HG03571 (cell line): ENCODE results near the gene IGF2R.
"Not testable (repeated sequence)": the region's sequence is repeated elsewhere in the genome, so short reads cannot be mapped to it uniquely, and the experiment has no call there.

ENCODE experiments used
- ATAC-seq: cut with Tn5 transposase; IDR thresholded peaks from one replicate; pipeline ENCODE4 v1.9.1; 2021; ENCODE audit not compliant: unreplicated experiment

IGF2R gene

DNA sequence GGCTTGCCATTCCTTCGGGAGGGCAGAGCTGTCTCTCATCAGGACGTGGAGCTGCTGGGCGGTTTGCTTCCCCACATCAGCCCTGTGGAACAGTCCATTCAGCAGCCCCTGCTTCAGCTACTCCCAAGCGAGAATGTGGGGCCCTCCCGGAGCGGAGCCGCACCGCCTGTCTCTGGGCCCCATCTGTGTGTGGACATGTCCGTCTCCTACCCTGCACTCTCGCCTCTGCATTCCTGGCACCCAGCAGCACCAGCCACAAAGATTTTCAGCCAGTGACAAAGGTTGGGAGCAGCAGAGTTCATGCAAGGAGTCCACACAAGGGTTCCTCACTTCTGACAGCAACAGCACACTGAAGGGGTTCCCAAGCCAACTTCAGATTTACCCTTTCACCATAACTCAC, 123.7 kb downstream of the IGF2R start:
- ATAC-seq, result no peak

DNA sequence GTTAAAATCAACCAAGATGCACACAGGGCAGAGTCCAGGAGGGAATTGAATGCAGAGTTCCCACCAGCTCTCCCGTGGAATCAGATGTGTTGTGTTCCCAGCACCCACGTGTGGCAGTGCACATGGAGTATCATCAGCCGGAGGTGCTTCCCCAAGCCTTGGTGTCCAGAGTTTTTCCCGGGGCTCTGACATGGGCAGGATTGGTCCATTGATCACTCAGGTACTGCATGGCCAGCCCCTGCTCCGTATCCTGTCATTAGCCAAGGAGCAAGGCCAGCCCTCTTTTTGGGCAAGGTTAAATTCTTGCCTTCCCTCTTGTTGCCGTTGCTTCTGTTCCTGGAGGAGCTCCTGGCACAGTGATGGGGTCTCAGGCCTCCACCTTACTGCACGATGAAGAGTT, 124.2 kb downstream of the IGF2R start:
- no peak for ATAC-seq

DNA sequence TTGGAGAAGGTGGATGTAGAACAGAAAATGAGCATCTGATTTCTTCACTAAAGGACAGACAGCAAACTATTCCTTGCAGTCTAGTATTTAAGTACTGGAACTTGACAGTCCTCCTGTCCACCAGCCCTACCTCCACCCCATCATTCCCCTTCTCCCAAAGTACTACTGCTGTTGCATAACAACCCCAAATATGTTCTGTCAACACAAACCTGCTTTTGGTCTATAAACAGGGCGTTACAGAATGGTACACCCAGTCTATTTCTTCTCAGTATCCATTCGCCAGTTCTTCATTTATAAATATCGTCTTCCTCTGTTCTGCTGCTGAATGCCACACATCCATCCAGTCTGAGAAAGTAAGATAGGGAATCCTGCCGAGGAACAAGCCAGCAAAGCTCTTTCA, 125.1 kb downstream of the IGF2R start:
- no peak for ATAC-seq

DNA sequence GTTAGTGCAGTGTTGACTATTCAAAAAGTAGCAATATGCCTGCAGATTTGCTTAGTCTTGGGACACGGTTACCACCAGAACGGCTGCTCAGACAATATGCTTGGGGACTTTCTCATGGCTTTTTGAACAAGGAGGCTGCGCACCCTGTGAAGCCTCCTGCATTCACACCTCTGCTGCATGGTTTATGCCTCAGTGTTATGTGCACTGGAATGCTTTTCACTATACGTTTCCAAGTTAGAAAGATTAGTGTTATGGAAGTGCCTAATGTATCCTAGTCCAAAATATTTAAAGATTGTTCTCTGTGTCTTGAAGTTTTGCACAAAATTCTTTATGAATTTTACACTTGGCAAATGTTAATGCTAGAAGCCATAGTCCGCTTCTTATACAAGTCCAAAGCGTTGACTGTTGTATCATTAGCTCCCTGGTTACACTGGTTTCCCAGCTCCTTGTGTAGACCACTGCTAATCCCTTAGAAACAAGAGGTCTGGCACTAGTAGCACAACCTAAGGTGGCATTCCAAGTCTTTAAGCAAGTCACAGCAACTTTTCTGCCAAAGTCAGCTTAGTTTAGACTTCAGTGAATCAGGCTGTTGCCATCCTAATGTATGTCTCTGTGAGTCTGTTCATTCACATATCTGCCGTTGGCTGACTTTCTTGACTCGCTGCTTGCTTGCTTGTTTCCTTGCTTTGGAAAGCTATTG, 126.4 kb downstream of the IGF2R start:
- ATAC-seq, result no peak

DNA sequence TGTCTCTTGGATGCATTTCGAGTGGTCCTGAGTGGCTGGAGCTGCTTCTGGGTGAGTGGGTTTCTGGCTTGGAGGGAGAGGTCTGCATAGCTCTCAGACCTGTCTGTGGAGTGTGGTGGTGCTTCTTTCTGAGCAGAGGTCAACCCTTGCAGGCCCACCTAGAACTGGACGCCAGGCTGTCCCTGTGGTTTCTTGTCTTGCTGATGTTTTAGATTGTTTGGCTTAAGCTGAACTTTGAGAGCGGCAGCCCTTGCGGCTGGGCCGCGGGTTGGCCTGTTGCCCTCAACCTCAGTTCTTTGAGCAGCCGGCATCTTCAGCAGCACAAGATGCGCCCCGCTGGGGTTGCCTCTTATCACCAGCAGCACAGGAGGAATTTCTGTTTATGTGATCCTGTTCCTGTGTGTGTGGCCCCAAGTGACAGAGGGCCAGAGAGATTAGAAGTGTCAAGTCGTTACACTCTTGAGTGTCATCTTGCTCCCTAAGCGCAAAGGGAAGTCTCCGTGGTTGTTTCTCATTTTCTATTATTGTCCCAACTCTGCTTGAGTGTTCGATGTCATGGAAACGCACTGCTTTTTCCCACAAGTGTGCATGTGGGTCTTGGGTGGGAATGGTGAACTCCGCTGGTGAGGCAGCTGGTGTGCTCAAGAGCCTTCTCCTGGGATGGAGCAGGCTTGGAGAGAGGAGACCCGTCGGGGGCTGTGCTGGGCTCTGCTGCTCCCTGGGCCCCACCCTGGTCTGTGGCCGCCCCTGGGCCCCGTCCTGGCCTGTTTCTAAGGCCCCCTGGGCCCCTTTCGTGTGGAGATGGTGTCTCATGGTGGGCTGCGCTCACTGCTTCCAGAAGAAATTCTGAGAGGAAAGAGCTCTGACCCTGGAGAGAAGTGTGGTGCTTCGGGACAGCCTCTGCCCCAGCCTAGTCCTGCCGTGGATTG, 132.7 kb downstream of the IGF2R start:
- no peak for ATAC-seq

DNA sequence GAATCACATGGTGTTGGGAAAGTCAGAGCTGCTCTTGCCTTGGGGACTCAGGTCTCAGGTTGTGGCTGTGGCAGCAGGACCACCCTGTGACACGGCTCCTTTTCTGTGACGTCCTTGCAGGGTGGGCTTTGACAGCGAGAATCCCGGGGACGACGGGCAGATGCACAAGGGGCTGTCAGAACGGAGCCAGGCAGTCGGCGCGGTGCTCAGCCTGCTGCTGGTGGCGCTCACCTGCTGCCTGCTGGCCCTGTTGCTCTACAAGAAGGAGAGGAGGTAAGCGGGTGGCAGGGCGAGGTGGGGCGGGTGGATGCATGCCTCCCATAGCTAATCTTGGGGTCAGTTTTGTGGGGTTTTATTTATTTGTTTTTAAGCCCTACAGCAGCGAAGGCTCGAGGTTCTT, 133.5 kb downstream of the IGF2R start:
- ATAC-seq, result no peak

DNA sequence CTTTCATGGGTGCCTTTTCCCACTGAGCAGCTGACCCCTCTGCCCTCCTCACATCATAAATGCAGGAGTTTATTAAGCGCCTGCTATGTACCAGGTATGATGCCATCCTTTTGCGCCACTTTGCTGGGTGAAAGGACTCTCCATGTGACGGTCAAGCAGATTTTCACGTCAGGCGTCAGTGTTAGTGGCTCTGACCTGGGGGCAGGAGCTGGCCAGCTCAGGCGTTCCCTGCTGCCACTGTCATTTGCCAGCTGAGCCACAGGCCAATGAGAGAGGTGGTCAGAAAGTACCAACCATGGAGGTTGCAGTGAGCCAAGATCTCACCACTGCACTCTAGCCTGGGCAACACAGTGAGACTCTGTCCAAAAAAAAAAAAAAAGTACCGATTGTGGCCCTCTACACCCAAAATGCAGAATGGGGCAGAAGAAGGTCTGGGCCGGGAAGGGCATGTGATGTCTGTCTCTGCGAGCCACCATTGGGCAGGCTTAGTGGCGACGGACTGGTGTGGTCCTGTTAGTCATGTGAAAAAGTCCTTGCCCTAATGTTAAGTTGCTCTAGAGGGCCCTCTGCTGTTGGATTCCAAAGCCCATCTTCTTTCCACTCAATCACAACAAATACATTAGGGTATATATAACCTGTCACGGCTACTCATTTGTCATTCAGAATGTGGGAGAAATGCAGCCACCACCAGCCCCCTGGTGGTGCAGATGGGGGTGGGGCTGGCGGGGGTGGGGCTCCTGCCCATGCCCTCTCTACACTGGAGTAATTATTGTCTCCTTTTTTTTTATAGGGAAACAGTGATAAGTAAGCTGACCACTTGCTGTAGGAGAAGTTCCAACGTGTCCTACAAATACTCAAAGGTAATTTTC, 134.3 kb downstream of the IGF2R start:
- ATAC-seq, result no peak

DNA sequence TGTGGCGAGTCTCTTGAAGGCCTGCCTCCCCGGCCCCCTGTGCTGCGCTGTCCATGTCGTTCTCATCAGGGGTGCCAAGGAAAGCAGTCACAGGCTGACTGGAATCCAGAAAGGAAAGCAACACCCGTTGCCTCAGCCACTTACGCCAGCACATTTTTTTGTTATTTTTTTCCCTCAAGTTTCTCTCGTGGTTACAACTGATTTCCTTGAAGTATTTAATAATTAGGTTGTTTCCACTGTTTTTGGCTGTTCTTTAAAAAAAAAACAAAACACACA, 134.9 kb downstream of the IGF2R start:
- no peak for ATAC-seq

DNA sequence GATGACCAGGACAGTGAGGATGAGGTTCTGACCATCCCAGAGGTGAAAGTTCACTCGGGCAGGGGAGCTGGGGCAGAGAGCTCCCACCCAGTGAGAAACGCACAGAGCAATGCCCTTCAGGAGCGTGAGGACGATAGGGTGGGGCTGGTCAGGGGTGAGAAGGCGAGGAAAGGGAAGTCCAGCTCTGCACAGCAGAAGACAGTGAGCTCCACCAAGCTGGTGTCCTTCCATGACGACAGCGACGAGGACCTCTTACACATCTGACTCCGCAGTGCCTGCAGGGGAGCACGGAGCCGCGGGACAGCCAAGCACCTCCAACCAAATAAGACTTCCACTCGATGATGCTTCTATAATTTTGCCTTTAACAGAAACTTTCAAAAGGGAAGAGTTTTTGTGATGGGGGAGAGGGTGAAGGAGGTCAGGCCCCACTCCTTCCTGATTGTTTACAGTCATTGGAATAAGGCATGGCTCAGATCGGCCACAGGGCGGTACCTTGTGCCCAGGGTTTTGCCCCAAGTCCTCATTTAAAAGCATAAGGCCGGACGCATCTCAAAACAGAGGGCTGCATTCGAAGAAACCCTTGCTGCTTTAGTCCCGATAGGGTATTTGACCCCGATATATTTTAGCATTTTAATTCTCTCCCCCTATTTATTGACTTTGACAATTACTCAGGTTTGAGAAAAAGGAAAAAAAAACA, 136.1 kb downstream of the IGF2R start:
- no peak for ATAC-seq

DNA sequence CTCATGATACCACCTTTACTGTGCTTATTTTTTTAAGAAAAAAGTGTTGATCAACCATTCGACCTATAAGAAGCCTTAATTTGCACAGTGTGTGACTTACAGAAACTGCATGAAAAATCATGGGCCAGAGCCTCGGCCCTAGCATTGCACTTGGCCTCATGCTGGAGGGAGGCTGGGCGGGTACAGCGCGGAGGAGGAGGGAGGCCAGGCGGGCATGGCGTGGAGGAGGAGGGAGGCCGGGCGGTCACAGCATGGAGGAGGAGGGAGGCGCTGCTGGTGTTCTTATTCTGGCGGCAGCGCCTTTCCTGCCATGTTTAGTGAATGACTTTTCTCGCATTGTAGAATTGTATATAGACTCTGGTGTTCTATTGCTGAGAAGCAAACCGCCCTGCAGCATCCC, 137.1 kb downstream of the IGF2R start:
- no peak for ATAC-seq

DNA sequence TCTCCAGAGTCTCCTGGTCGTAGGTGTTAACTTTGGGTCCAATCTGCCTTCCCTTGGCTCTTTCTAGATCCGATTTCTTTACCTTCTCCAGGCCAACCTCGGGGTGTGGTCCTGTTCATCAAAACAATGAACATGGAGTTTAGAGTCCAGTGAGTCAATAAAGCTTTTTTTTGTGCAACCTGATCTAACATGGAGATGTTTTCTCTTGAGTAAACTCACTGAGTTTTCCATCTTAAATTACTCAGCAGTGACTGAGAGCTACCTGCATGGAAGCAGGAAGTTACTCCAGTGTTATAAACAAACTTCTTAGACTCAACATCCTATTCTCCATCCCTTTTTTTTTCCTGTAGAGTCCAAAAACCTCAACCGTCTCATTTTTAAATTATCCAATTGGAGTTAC, 137.8 kb downstream of the IGF2R start:
- ATAC-seq, result no peak

DNA sequence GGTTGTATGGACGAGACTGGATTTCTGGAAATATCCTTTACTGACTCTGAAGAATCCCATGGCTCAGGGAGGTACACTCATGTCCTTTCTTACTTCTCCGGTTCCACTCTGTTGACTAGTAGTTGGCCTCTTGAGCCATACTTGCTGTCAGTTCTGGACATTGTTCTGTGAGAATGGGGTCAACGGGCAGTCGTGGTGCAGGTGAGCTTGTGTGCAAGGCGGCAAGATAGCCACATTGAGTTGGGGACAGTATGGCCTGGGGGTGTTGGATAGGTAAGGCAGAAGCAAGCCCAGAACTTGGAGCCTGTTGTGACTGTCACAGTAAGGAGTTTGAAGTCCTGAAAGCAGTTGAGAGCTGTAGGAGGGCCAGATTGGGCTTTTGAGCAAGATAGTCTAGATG, 139.2 kb downstream of the IGF2R start:
- ATAC-seq, result no peak

DNA sequence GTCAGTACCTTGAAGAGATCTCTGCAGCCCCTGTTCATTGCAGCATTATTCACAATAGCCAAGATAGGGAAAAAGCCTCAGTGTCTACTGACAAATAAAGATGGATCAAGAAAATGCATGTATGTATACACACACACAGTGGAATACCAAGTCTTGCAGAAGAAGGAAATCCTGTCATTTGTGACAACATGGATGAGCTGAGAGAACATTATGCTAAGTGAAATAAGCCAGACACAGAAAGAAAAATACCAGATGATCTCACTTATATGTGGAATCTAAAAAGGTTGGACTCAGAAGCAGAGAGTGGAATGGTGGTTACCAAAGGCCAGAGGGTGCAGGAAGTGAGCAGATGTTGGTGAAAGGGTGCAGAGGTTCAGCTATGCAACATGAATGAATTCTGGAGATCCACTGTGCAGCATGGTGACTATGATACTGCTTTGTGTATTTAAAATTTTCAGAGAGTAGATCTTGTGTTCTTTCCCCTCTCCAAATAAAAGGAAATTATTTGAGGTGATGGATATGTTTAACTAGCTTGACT, 141.8 kb downstream of the IGF2R start:
- ATAC-seq, result no peak

DNA sequence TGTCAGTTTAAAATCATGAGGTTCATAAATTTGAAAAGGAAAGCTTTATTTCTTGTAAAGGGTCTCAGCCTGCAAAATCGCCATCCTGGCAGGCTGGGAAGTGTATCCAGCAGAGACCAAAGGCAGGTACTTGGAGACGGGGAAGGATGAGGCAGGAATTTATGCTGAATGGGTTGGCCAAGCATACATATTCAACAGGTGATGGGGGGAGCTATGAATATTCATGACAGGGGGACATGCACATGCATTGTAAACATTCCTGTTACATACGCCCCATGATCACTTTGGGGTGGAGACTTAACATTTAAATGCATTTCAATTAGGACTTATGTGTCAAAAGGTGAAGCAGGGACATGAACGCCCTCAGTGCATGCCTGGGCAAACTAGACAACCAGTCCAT, 142.9 kb downstream of the IGF2R start:
- ATAC-seq, result no peak

DNA sequence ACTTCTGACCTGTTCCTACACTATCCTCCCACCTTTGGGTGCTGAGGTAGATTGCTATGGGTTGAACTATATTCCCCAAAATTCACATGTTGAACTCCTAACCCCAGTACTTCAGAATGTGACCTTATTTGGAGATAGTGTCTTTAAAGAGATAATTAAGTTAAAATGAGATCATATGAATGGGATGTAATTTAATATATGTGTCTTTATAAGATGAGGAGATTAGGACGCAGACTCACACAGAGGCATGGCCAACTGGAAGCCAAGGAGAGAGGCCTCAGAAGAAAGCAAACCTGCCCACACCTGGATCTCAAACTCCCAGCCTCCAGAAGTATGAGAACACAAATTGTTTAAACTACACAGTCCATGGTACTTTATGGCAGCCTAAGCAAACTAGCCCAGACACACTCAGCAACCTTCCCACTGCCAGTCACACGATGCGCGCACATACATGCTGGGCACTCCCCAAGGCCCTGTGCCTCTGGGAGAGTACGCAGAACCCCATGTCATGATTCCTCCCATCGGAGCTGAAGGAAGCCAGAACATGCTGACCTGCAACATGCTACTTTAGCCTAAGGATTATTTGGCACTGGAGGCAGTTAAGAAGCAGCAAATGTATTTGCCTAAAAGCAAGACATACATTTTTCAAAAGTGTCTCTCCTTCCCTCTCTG, 143.9 kb downstream of the IGF2R start:
- ATAC-seq, result no peak

DNA sequence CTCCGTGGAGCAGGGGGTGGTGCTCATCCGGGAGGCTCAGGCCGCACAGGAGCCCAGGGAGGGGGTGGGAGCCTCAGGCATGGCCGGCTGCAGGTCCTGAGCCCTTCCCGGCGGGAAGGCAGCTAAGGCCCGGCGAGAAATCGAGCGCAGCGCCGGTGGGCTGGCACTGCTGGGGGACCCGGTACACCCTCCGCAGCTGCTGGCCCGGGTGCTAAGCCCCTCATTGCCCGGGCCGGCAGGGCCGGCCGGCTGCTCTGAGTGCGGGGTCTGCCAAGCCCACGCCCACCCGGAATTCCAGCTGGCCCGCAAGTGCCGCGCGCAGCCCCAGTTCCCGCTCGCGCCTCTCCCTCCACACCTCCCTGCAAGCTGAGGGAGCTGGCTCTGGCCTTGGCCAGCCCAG, 145.7 kb downstream of the IGF2R start:
- not testable (repeated sequence) for ATAC-seq

DNA sequence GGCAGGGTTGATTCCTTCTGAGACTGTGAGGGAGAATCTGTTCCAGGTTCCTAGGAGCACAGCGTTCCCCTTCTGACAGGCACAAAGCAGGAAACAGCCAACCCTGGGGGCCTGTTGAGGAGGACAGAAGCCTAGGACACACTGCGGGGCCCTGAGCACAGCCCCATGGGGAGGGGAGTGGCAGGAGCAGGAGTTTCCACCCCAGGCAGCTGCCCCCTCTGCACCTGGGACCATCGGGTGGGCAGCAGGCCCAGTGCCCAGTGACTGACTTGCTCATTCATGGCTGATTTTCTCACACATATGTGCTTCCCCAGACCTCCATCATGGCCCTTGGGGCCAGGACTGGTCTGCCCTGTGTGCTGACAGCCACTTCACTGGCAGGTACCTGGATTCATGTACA, 146.5 kb downstream of the IGF2R start:
- no peak for ATAC-seq

DNA sequence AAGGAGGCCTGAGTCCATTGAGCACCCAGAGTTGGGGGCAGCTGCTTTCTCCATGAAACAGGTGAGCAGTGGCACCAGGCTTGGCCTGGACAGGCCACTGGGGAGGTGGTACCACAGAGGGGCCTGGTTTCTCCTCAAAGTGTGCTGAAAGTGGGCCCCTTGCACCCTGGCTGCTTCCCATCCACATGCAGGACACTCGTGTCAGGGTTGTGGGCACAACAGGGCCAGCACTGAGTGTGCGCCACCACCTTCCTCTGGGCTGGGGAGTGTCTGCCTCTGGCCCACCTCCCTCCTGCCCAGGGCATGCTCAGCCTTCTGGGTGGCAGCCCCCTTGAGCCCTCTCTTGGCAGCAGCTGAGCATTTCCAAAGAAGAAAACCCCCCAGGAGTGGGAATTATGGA, 147.5 kb downstream of the IGF2R start:
- ATAC-seq, result no peak

DNA sequence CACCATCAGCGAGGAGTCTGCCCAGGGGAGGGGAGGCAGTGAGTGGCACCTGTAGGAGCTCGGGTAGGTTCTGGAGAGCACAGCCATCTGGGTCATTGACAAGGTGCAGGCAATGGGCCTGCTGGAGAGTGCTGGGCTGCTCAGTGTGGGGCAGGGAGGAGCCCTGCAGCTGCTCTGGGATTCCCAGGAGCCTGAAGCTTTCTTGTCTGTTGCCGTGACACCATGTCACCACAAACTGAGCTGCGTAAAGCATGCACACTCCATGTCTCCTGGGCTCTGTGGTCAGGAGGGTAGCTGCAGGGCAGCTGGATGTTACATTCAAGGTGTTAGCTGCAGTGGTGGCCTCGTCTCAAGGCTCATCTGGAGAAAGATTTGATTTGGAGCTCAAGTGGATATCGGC, 148.3 kb downstream of the IGF2R start:
- ATAC-seq, result no peak

DNA sequence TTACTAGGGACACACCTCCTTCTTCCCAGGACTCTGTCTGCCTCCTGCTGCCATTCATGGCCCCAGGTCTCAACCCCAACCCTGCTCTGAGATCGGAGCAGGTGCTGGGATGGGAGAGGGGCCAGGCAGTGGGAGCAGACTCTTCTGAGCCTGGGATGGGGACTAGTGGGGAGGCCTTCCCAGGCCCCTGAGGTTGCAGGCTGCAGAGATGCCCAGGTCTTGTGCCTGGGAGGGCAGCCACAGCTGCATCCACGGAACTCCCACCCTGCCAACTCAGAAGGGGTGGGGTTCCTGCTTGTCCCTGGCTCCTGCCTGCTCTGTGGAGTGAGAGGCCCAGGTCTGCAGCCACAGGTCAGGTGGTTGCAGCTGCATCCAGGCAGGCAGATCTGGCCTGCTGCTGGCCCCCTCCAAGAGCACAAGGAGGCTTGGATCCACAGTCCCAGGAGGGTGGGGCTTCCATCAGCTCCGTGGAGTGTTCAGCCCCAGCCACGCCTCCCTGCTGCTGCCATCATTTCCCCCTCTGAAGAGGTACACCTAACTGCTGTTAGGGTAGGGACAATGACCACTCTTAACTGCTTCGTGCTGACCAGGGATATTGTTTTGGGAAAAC, 149.8 kb downstream of the IGF2R start:
- no peak for ATAC-seq
